Prostate gland (tissue), 2 donors: ENCODE results near the gene ZCCHC13. TPM values are rescaled to one million over a fixed set of nuclear protein-coding genes. Genes with fewer than 3 reads are reported as not detected.
"Not testable (repeated sequence)": the region's sequence is repeated elsewhere in the genome, so short reads cannot be mapped to it uniquely, and the experiment has no call there.

ENCODE experiments used
- DNase-seq: peaks from one replicate; pipeline ENCODE4 v3.0.0-alpha.2; 2019; ENCODE audit warnings: low spot score
- H3K27ac ChIP-seq, 2 donors: fragments of 200-600 bp; sonication (generic); 2 replicates each; pipeline ENCODE4 v1.5.1; 2017 to 2019
- H3K27me3 ChIP-seq: fragments of 200-600 bp; sonication (generic); replicated peaks from 2 replicates; pipeline ENCODE4 v1.5.1; 2019; ENCODE audit not compliant: insufficient read depth
- H3K36me3 ChIP-seq, 2 donors: fragments of 200-600 bp; sonication (generic); 1 replicate in 1 of 2; 2 replicates in 1 of 2; pipeline versions ENCODE4 v1.5.1 to v1.8.1; 2017 to 2019
- H3K4me1 ChIP-seq: fragments of 200-600 bp; sonication (generic); replicated peaks from 2 replicates; pipeline ENCODE4 v1.5.1; 2019
- H3K4me3 ChIP-seq, 2 donors: fragments of 200-600 bp; sonication (generic); 2 replicates each; pipeline ENCODE4 v1.5.1; 2017 to 2019
- H3K9me3 ChIP-seq: fragments of 200-600 bp; sonication (generic); 2 replicates; pipeline ENCODE4 v1.5.1; 2017
- POLR2A ChIP-seq: fragments of 450-650 bp; IDR thresholded peaks from one replicate; pipeline ENCODE4 v1.6.1; 2016; ENCODE audit warnings: antibody characterized with exemption, mild to moderate bottlenecking
- POLR2AphosphoS5 ChIP-seq: sonication (generic); formaldehyde crosslinking; IDR thresholded peaks from one replicate; pipeline ENCODE4 v1.6.1; 2017; ENCODE audit warnings: antibody characterized with exemption
- WGBS: methylation state at CpG from one replicate; pipeline ENCODE4 v1.1.5; 2018; 5-methylcytosine and 5-hydroxymethylcytosine counted together
- intact Hi-C: fragments of 100-400 bp; cut with DNase I; formaldehyde crosslinking; loops from one replicate; pipeline ENCODE4 v1.14.2; 2022
- total RNA-seq, 2 donors: library from RNA; depleted of rRNA; stranded (reverse); fragments of >200 nt; gene quantifications; one replicate each; pipeline ENCODE4 v1.1.0, GENCODE V29; 2016
- TF ChIP-seq, protein P1 (sequence below), 4 experiments: fragments of 200-600 bp in 2 of 4; fragments of 450-650 bp in 2 of 4; sonication (generic) in 2 of 4; IDR thresholded peaks; 1 replicate in 3 of 4; 2 replicates in 1 of 4; pipeline ENCODE4 v1.5.1; 2016 to 2019; ENCODE audit warnings: antibody characterized with exemption in 4 of 4, mild to moderate bottlenecking in 2 of 4, moderate library complexity in 2 of 4

Gene ZCCHC13
- total RNA-seq, 2 donors from 2014 or later: 3.7 TPM; not detected in 1

DNA sequence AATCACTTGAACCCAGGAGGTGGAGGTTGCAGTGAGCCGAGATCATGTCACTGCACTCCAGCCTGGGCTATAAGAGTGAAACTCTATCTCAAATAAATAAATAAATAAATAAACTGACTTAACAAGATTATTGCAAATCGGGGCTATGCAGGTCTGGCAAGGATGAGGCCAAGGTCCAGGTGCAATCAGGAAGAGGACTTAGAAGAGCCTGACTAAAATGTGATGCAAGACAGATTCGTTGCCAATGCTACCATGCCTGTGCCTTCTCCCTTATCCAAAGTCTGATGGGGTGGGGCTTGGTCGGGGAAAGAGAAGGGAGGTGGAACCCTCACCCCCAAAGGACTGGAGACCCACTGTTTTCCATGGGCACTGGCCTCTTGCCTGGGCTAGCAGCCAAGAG, 14.7 kb downstream of the ZCCHC13 start:
- Histone ChIP-seq H3K27ac (no peak overlapping the region), H3K36me3 (no peaks in the 10 kb centered on the region), H3K4me3 (no peak overlapping the region), H3K4me1 (no peaks in the 10 kb centered on the region), H3K27me3 (no peaks in the 10 kb centered on the region), H3K9me3 (no peaks in the 10 kb centered on the region)
- intact Hi-C loops: no loop called here
- WGBS: 87% methylated on average over 4 of the region's 4 CpGs
- DNase-seq: no peak
- TF ChIP-seq POLR2AphosphoS5: no peak

DNA sequence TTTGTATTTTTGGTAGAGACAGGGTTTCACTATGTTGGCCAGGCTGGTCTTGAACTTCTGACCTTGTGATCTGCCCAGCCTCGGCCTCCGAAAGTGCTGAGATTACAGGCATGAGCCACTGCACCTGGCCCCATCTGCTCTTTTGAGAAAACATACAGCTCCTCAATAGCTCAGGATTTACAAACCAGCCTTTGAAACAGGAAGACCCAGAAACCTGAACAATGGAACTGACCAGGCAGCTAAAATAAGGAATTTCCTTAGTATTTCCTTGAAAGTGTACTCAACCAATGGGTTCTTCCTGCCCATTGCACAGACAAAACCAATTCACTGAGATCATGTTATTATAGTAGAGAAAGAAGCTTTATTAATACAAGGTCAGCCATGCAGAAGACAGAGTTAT, 15.3 kb downstream of the ZCCHC13 start:
- intact Hi-C loops, DNase-seq, H3K27me3 ChIP-seq, H3K27ac ChIP-seq, H3K4me3 ChIP-seq, H3K36me3 ChIP-seq, H3K4me1 ChIP-seq, H3K9me3 ChIP-seq: not testable (repeated sequence)
- 93% methylated on average over 2 of the region's 2 CpGs for WGBS

DNA sequence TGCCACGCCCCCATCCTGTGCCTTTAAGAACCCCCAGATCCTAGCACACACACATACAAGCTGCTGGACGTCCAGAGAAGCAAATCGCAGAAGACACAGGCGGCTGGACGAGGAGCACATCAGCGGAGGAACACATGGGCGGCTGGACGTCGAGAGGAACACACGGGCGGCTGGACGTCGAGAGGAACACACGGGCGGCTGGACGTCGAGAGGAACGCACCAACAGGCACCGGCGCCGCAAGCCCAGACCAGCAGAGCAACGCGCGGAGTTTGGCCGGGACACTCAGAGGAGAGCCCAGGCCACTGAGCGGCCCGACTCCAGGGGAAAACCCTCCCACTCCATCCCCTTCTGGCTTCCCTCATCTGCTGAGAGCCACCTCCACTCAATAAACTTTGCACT, 17.2 kb downstream of the ZCCHC13 start:
- no peak for DNase-seq
- H3K4me1 ChIP-seq: no peaks in the 10 kb centered on the region
- no peaks in the 10 kb centered on the region for H3K27me3 ChIP-seq
- no peaks in the 10 kb centered on the region for H3K36me3 ChIP-seq
- WGBS: 91% methylated on average over 13 of the region's 27 CpGs
- H3K4me3 ChIP-seq: no peak overlapping the region
- H3K27ac ChIP-seq: no peak overlapping the region
- no peak for TF ChIP-seq POLR2AphosphoS5
- TF ChIP-seq, protein P1, sequence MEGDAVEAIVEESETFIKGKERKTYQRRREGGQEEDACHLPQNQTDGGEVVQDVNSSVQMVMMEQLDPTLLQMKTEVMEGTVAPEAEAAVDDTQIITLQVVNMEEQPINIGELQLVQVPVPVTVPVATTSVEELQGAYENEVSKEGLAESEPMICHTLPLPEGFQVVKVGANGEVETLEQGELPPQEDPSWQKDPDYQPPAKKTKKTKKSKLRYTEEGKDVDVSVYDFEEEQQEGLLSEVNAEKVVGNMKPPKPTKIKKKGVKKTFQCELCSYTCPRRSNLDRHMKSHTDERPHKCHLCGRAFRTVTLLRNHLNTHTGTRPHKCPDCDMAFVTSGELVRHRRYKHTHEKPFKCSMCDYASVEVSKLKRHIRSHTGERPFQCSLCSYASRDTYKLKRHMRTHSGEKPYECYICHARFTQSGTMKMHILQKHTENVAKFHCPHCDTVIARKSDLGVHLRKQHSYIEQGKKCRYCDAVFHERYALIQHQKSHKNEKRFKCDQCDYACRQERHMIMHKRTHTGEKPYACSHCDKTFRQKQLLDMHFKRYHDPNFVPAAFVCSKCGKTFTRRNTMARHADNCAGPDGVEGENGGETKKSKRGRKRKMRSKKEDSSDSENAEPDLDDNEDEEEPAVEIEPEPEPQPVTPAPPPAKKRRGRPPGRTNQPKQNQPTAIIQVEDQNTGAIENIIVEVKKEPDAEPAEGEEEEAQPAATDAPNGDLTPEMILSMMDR (IDR thresholded peaks at IDR 0.05): no peak
- TF ChIP-seq POLR2A: no peak
- no peaks in the 10 kb centered on the region for H3K9me3 ChIP-seq
- intact Hi-C loops: no loop called here

DNA sequence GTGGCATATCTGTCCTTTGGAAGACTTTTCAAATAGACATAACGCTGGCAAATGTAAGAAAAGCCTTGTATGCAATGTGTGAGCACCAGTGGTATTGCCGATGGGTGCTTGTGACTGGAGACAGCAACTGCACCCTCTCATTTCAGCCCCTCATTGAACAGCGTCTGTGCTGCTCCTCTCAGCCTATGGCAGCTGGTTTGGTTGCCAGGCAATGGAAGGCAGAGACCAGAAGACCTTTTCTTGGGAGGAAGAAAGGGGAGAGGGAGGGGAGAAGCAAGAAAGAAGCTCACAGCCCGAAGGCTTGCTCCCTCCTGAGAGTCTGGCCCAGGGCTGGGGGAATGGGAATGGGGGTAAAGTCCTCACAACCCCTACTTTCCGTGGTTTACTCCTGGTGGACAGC, 20.2 kb downstream of the ZCCHC13 start:
- no peaks in the 10 kb centered on the region for H3K27me3 ChIP-seq
- no peaks in the 10 kb centered on the region for H3K36me3 ChIP-seq
- no peak overlapping the region for H3K4me3 ChIP-seq
- no peaks in the 10 kb centered on the region for H3K9me3 ChIP-seq
- H3K4me1 ChIP-seq: no peaks in the 10 kb centered on the region
- no peak overlapping the region for H3K27ac ChIP-seq
- TF ChIP-seq, protein P1 (IDR thresholded peaks at IDR 0.05): no peak
- TF ChIP-seq POLR2AphosphoS5 (no peak), POLR2A (no peak)
- intact Hi-C loops: no loop called here
- 71% methylated on average over 5 of the region's 5 CpGs for WGBS
- DNase-seq: no peak

DNA sequence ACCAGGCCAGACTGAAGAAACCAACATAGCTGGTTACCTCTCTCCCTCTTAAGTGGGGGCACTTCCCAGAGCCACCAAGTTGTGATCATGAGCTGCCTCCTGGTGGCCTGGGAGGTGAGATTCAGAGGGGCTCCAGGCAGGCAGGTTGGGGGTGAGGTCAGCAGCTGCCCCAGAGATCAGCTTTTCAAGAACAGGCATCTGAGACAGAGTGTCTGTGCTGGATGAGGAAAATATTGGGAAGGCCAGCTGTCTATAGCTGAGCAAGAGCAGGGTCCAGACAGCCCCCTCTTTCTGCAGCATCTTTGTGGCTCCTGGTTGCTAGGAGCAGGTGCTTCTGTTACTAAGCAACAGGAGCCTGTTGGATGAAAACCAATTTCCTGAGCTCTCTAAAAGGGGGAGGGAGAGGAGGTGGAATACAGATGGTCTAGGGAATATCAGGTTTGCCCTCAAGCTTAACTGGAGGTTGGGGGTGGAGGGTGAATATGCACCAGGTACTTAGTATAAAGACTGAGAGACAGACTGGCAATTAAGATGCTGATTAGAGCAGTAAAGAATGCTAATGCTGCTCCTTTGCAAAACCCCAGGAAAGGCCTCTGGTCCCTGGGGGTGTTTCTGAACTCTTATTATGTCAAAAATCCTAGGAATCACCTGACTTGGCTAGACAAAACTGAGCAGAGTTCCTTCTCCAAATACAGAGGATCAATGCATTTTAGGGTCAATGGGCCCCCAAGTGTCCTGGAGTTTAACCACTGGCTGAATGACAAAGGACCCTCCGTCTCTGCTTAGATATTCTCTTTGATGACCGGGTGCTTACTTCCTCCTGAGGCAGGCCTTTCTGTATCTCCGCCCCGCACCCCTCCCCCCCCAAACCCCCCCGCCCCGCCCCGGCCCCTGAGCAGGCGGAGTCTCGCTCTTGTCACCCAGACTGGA, 21.4 kb downstream of the ZCCHC13 start:
- WGBS: 19% methylated on average over 3 of the region's 9 CpGs
- no peaks in the 10 kb centered on the region for H3K27me3 ChIP-seq
- no peak overlapping the region for H3K27ac ChIP-seq
- no peak for DNase-seq
- intact Hi-C loops: no loop called here
- no peaks in the 10 kb centered on the region for H3K9me3 ChIP-seq
- H3K4me3 ChIP-seq: no peak overlapping the region
- TF ChIP-seq, protein P1 (IDR thresholded peaks at IDR 0.05): no peak
- TF ChIP-seq POLR2A (no peak), POLR2AphosphoS5 (no peak)
- H3K36me3 ChIP-seq: no peaks in the 10 kb centered on the region
- no peaks in the 10 kb centered on the region for H3K4me1 ChIP-seq

DNA sequence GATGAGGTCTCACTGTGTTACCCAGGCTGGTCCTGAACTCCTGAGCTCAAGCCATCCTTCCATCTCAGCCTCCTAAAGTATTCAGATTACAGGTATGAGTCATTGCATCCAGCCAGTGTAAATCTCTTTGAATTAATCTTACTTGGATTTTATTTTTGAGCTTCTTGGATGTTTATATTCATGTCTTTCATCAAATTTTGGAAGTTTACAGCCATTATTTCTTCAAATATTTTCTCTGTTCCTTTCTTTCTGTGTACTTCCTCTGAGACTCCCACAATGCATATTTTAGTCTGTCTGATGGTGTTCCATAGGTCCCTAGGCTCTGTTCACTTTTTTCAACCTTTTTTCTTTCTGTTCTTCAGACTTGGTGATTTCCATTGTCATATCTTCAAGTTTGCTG, 34.9 kb downstream of the ZCCHC13 start:
- H3K9me3 ChIP-seq: no peaks in the 10 kb centered on the region

More for the DNA sequence above, 34.9 kb downstream of the ZCCHC13 start:
- intact Hi-C loops: no loop called here
- TF ChIP-seq, protein P1 (IDR thresholded peaks at IDR 0.05): no peak
- no peak for TF ChIP-seq POLR2A
- TF ChIP-seq POLR2AphosphoS5: no peak
- H3K4me1 ChIP-seq: no peaks in the 10 kb centered on the region
- no peaks in the 10 kb centered on the region for H3K36me3 ChIP-seq
- no peaks in the 10 kb centered on the region for H3K27me3 ChIP-seq
- no peak overlapping the region for H3K27ac ChIP-seq
- H3K4me3 ChIP-seq: no peak overlapping the region
- no peak for DNase-seq
